IMR-90 (cell line): ENCODE measurements around the gene BRD1. TPM values are rescaled to one million over a fixed set of nuclear protein-coding genes. Genes with fewer than 3 reads are reported as not detected.

Experiments
- ATAC-seq: fragments of 200-7000 bp; cut with Tn5 transposase; 2 replicates; pipeline ENCODE4 v1.9.1; 2020; ENCODE audit warnings: low read depth, mild to moderate bottlenecking, moderate library complexity
- BruUV-seq: library from RNA; stranded (reverse); fragments of 400-500 nt; replicated peaks from 2 replicates; lab custom pipeline; 2021; lab: Mats Ljungman, UMichigan
- CTCF ChIA-PET: fragments of 300-600 bp; formaldehyde crosslinking; extraction: SDS; loops from one replicate; lab custom pipeline; 2021; ENCODE audit warnings: antibody characterized with exemption; lab: Yijun Ruan, JAX
- POLR2A ChIA-PET: fragments of 300-600 bp; sonication (Branson Sonifier 250); formaldehyde crosslinking; loops from one replicate; lab custom pipeline; 2022; ENCODE audit warnings: antibody characterized with exemption; ENCODE audit not compliant: unreplicated experiment; lab: Charles Lee
- DNase-seq: peaks from one replicate; pipeline ENCODE4 v3.0.0; 2013
- H2AFZ ChIP-seq: replicated peaks from 2 replicates; pipeline ENCODE3; 2013; ENCODE audit warnings: low read length, mild to moderate bottlenecking; ENCODE audit not compliant: poor library complexity
- H2AK5ac ChIP-seq: 2 replicates; pipeline ENCODE4 v1.6.1; 2013; ENCODE audit warnings: low read depth, low read length, inconsistent platforms
- H2AK9ac ChIP-seq: replicated peaks from 2 replicates; pipeline ENCODE3; 2013; ENCODE audit warnings: mild to moderate bottlenecking, low read depth, low read length, moderate library complexity; ENCODE audit not compliant: poor library complexity
- H2BK120ac ChIP-seq: 2 replicates; pipeline ENCODE4 v1.6.1; 2013; ENCODE audit warnings: low read depth, low read length, inconsistent platforms
- H2BK15ac ChIP-seq: 3 replicates; pipeline ENCODE4 v1.6.1; 2013; ENCODE audit warnings: low read depth, low read length, inconsistent platforms
- H2BK20ac ChIP-seq: 2 replicates; pipeline ENCODE4 v1.6.1; 2013; ENCODE audit warnings: low read depth, mild to moderate bottlenecking, inconsistent platforms, low read length, moderate library complexity
- H2BK5ac ChIP-seq: 2 replicates; pipeline ENCODE4 v1.6.1; 2013; ENCODE audit warnings: mild to moderate bottlenecking, low read depth, low read length, inconsistent platforms; ENCODE audit not compliant: poor library complexity, severe bottlenecking
- H3K14ac ChIP-seq: replicated peaks from 2 replicates; pipeline ENCODE4 v1.6.1; 2013; ENCODE audit warnings: low read depth, low read length, inconsistent platforms
- H3K18ac ChIP-seq: 2 replicates; pipeline ENCODE4 v1.6.1; 2013; ENCODE audit warnings: low read depth, low read length, control low read depth
- H3K23ac ChIP-seq: 2 replicates; pipeline ENCODE4 v1.6.1; 2013; ENCODE audit warnings: low read depth, low read length, inconsistent platforms
- H3K27ac ChIP-seq: 2 replicates; pipeline ENCODE4 v1.5.1; 2013; ENCODE audit warnings: mild to moderate bottlenecking, control low read depth, low read length; ENCODE audit not compliant: insufficient read depth
- H3K27me3 ChIP-seq: 2 replicates; pipeline ENCODE4 v1.6.1; 2013; ENCODE audit warnings: low read length; ENCODE audit not compliant: control insufficient read depth, insufficient read depth
- H3K36me3 ChIP-seq: 2 replicates; pipeline ENCODE4 v1.6.1; 2013; ENCODE audit warnings: low read length, mixed read lengths; ENCODE audit not compliant: control insufficient read depth, insufficient read depth
- H3K4ac ChIP-seq: 2 replicates; pipeline ENCODE4 v1.6.1; 2013; ENCODE audit warnings: low read depth, low read length, inconsistent platforms
- H3K4me1 ChIP-seq: 2 replicates; pipeline ENCODE4 v1.6.1; 2013; ENCODE audit warnings: low read length, mixed read lengths; ENCODE audit not compliant: control insufficient read depth, insufficient read depth
- H3K4me2 ChIP-seq: 2 replicates; pipeline ENCODE4 v1.6.1; 2013; ENCODE audit warnings: low read depth, mild to moderate bottlenecking, control low read depth, low read length, moderate library complexity
- H3K4me3 ChIP-seq: 2 replicates; pipeline ENCODE4 v1.5.1; 2013; ENCODE audit warnings: low read depth, mild to moderate bottlenecking, control low read depth, low read length, moderate library complexity; ENCODE audit not compliant: insufficient read depth
- H3K56ac ChIP-seq: 2 replicates; pipeline ENCODE4 v1.6.1; 2013; ENCODE audit warnings: low read length, inconsistent platforms; ENCODE audit not compliant: insufficient read depth; ENCODE audit errors: extremely low read depth
- H3K79me1 ChIP-seq, 2 experiments: 2 replicates each; pipeline ENCODE4 v1.6.1; 2013; ENCODE audit warnings: low read length in 2 of 2, inconsistent platforms in 1 of 2, low read depth in 1 of 2
- H3K9ac ChIP-seq: 2 replicates; pipeline ENCODE4 v1.6.1; 2013; ENCODE audit warnings: low read depth, low read length, control low read depth
- H3K9me1 ChIP-seq: 2 replicates; pipeline ENCODE4 v1.6.1; 2013; ENCODE audit warnings: low read length, inconsistent platforms; ENCODE audit not compliant: insufficient read depth
- H3K9me3 ChIP-seq: 2 replicates; pipeline ENCODE4 v1.6.1; 2013; ENCODE audit warnings: low read length; ENCODE audit not compliant: control insufficient read depth, insufficient read depth
- H4K20me1 ChIP-seq: 2 replicates; pipeline ENCODE4 v1.6.1; 2013; ENCODE audit warnings: low read length, inconsistent platforms; ENCODE audit not compliant: insufficient read depth
- H4K5ac ChIP-seq: 2 replicates; pipeline ENCODE4 v1.6.1; 2013; ENCODE audit warnings: mild to moderate bottlenecking, low read depth, low read length, control low read depth
- H4K8ac ChIP-seq, 2 experiments: 2 replicates each; pipeline ENCODE4 v1.6.1; 2013; ENCODE audit warnings: low read depth in 2 of 2, low read length in 2 of 2, control low read depth in 1 of 2, inconsistent platforms in 1 of 2
- H4K91ac ChIP-seq: 2 replicates; pipeline ENCODE4 v1.6.1; 2013; ENCODE audit warnings: low read depth, low read length, inconsistent platforms; ENCODE audit not compliant: insufficient read depth
- BHLHE40 ChIP-seq: fragments of 150-350 bp; IDR thresholded peaks from 2 replicates; pipeline ENCODE4 v1.6.1; 2016; ENCODE audit warnings: mild to moderate bottlenecking, low read depth, low read length
- FOS ChIP-seq: fragments of 150-350 bp; IDR thresholded peaks from 2 replicates; pipeline ENCODE4 v1.6.1; 2016; ENCODE audit warnings: low read depth, low read length
- MAZ ChIP-seq: IDR thresholded peaks from 2 replicates; pipeline ENCODE4 v1.6.1; 2012; ENCODE audit warnings: low read depth, mild to moderate bottlenecking, low read length, improper control_type of control experiment, moderate library complexity, borderline replicate concordance
- MXI1 ChIP-seq: IDR thresholded peaks from 2 replicates; pipeline ENCODE4 v1.6.1; 2012; ENCODE audit warnings: low read depth, mild to moderate bottlenecking, low read length, moderate library complexity, borderline replicate concordance
- NFE2L2 ChIP-seq: fragments of 150-350 bp; IDR thresholded peaks from 2 replicates; pipeline ENCODE4 v1.6.1; 2016; ENCODE audit warnings: low read depth, mild to moderate bottlenecking, low read length
- RAD21 ChIP-seq: IDR thresholded peaks from 2 replicates; pipeline ENCODE4 v1.6.1; 2012; ENCODE audit warnings: low read length, improper control_type of control experiment
- RCOR1 ChIP-seq: IDR thresholded peaks from 2 replicates; pipeline ENCODE4 v1.6.1; 2012; ENCODE audit warnings: mild to moderate bottlenecking, low read length, improper control_type of control experiment; ENCODE audit not compliant: insufficient replicate concordance
- RFX5 ChIP-seq: IDR thresholded peaks from 2 replicates; pipeline ENCODE4 v1.8.0; 2012; ENCODE audit warnings: low read depth, mild to moderate bottlenecking, low read length, moderate library complexity
- WGBS, 2 experiments: methylation state at CpG; one replicate each; pipeline versions ENCODE4 v1.1.5 to v1.1.7; 2013; ENCODE audit warnings: missing lambda C conversion rate in 2 of 2; ENCODE audit not compliant: insufficient read length in 1 of 2; ENCODE audit errors: extremely low coverage in 2 of 2; 5-methylcytosine and 5-hydroxymethylcytosine counted together
- dilution Hi-C: fragments of 300-500 bp; cut with HindIII; formaldehyde crosslinking; loops from one replicate; pipeline ENCODE4 v1.14.3; 2018; ENCODE audit warnings: low sequenced_read_pairs; ENCODE audit not compliant: unreplicated experiment
- in situ Hi-C: fragments of 300-500 bp; cut with MboI; formaldehyde crosslinking; loops from 3 replicates; pipeline ENCODE4 v1.14.3; 2019; ENCODE audit warnings: low sequenced_read_pairs, inconsistent platforms, mixed read lengths
- intact Hi-C: fragments of 100-400 bp; cut with micrococcal nuclease; formaldehyde crosslinking; loops from 2 replicates; pipeline ENCODE4 v1.10.0; 2022
- polyA plus RNA-seq, 3 experiments: library from polyadenylated mRNA; depleted of rRNA; stranded (reverse); fragments of >200 nt; gene quantifications; 2 replicates each; pipeline ENCODE4 v1.2.3, GENCODE V29; 2012; ENCODE audit warnings: low replicate concordance in 1 of 3
- total RNA-seq: library from RNA; depleted of rRNA; stranded (reverse); fragments of >200 nt; gene quantifications from 2 replicates; pipeline ENCODE4 v1.2.3, GENCODE V29; 2012
- TF ChIP-seq, protein P1 (sequence below): fragments of 150-350 bp; IDR thresholded peaks from 2 replicates; pipeline ENCODE4 v1.6.1; 2016; ENCODE audit warnings: low read depth, mild to moderate bottlenecking, low read length, moderate library complexity, borderline replicate concordance
- TF ChIP-seq, protein P2 (sequence below): fragments of 150-350 bp; IDR thresholded peaks from 2 replicates; pipeline ENCODE4 v1.6.1; 2017; ENCODE audit warnings: mild to moderate bottlenecking, antibody characterized with exemption, low read length, low read depth

The BRD1 gene
- total and polyA plus RNA-seq, 2 of the 4 experiments (the other 2 are of a cell fraction), result 10.0 to 10.6 TPM

DNA sequence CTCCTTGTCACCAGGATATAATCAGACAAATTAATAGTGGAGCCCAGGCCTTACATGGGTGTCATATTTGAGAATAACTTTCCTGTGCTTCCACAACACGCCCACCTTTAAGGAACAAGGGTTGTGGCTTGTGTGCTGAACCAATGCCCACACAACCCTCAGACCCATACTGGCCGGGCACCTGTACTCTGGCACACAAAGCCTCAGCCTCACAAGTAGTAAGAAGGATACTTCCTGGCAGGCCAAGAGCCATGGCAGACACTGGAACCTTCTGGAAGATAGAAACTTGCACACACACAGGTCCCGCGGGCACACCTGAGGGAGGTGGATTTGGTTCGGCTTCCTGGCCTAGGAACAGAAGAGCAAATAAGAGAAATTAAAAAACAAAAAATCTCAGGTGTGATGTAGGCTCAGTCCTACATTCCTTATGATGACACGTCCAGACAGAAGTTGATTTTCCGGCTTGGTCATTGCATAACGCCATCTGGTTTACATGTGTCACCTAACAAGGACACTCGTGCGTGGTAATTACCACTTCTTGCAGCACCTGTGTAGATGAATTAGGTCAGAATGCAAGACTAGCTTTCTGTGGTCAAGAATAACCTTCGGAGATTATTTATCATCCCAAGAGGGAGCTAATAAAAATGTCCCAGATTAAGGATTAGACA is 5.8 kb upstream of the BRD1 start:
- H3K9ac ChIP-seq, result no peak overlapping the region
- dilution Hi-C loops (no loop called here), in situ Hi-C loops (no loop called here), intact Hi-C loops (no loop called here)
- H4K91ac ChIP-seq, result no peak overlapping the region
- TF ChIP-seq RFX5 (no peak), FOS (no peak), MAZ (no peak), RAD21 (no peak), NFE2L2 (no peak), MXI1 (no peak), BHLHE40 (no peak), RCOR1 (no peak)
- TF ChIP-seq, protein P1, sequence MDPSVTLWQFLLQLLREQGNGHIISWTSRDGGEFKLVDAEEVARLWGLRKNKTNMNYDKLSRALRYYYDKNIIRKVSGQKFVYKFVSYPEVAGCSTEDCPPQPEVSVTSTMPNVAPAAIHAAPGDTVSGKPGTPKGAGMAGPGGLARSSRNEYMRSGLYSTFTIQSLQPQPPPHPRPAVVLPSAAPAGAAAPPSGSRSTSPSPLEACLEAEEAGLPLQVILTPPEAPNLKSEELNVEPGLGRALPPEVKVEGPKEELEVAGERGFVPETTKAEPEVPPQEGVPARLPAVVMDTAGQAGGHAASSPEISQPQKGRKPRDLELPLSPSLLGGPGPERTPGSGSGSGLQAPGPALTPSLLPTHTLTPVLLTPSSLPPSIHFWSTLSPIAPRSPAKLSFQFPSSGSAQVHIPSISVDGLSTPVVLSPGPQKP, result no peak
- TF ChIP-seq, protein P2, sequence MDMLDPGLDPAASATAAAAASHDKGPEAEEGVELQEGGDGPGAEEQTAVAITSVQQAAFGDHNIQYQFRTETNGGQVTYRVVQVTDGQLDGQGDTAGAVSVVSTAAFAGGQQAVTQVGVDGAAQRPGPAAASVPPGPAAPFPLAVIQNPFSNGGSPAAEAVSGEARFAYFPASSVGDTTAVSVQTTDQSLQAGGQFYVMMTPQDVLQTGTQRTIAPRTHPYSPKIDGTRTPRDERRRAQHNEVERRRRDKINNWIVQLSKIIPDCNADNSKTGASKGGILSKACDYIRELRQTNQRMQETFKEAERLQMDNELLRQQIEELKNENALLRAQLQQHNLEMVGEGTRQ, result no peak
- DNase-seq (no peak), ATAC-seq (no peak)
- no peak overlapping the region for H3K14ac ChIP-seq
- no peak overlapping the region for H3K4me2 ChIP-seq
- no peak overlapping the region for H2AFZ ChIP-seq
- H3K4me3 ChIP-seq, result no peak overlapping the region
- ChIA-PET POLR2A (no interaction called here), CTCF (no interaction called here)
- no peaks in the 10 kb centered on the region for H3K36me3 ChIP-seq
- peaks cover 11% of the 10 kb centered on the region for H3K27me3 ChIP-seq
- H2AK9ac ChIP-seq, result no peak overlapping the region
- H3K27ac ChIP-seq, result no peak overlapping the region
- no peak overlapping the region for H4K5ac ChIP-seq
- H3K4ac ChIP-seq, result no peak overlapping the region
- no peak overlapping the region for H3K23ac ChIP-seq
- no peaks in the 10 kb centered on the region for H4K20me1 ChIP-seq
- H2BK15ac ChIP-seq, result no peak overlapping the region
- H3K79me1 ChIP-seq, result no peaks in the 10 kb centered on the region
- no peak overlapping the region for H2BK5ac ChIP-seq
- no peak overlapping the region for H3K18ac ChIP-seq
- H3K4me1 ChIP-seq, result no peaks in the 10 kb centered on the region
- no peak overlapping the region for H2BK120ac ChIP-seq
- no peaks in the 10 kb centered on the region; the same call in 1 of the 2 replicates for H3K9me1 ChIP-seq
- no TSS peak for BruUV-seq
- peaks cover 12% of the 10 kb centered on the region for H3K9me3 ChIP-seq
- WGBS, 2 experiments, result 100% methylated on average over 1 of the region's 11 CpGs; no CpG with 5 or more reads in 1 of the 2 experiments
- no peak overlapping the region for H3K56ac ChIP-seq
- no peak overlapping the region for H4K8ac ChIP-seq
- H2BK20ac ChIP-seq, result no peak overlapping the region
- H2AK5ac ChIP-seq, result no peak overlapping the region
